Testis (tissue), 3 donors: ENCODE measurements around the gene MLXIPL. TPM values are rescaled to one million over a fixed set of nuclear protein-coding genes. Genes with fewer than 3 reads are reported as not detected.

Source experiments
- DNase-seq: peaks from one replicate; pipeline ENCODE4 v3.0.0-alpha.2; 2019
- H3K27ac ChIP-seq, 2 donors: fragments of 200-600 bp; sonication (generic); one replicate each; pipeline ENCODE4 v1.5.1; 2019
- H3K27me3 ChIP-seq: fragments of 200-600 bp; sonication (generic); one replicate; pipeline ENCODE4 v1.5.1; 2019
- H3K36me3 ChIP-seq: fragments of 200-600 bp; sonication (generic); one replicate; pipeline ENCODE4 v1.5.1; 2017; ENCODE audit warnings: low read depth; ENCODE audit errors: missing control alignments
- H3K4me1 ChIP-seq: fragments of 200-600 bp; sonication (generic); one replicate; pipeline ENCODE4 v1.5.1; 2019
- H3K4me3 ChIP-seq, 2 donors: fragments of 200-600 bp; sonication (generic); one replicate each; pipeline ENCODE4 v1.5.1; 2017 to 2019
- H3K9me3 ChIP-seq: fragments of 200-600 bp; sonication (generic); one replicate; pipeline ENCODE4 v1.5.1; 2017
- POLR2A ChIP-seq: fragments of 450-650 bp; IDR thresholded peaks from one replicate; pipeline ENCODE4 v1.6.1; 2017; ENCODE audit warnings: antibody characterized with exemption, mild to moderate bottlenecking, moderate library complexity
- WGBS, 2 donors: methylation state at CpG; one replicate each; pipeline ENCODE4 v1.1.5; 2018; 5-methylcytosine and 5-hydroxymethylcytosine counted together
- intact Hi-C: fragments of 100-400 bp; cut with DNase I; formaldehyde crosslinking; loops from one replicate; pipeline ENCODE4 v1.15.1; 2023; ENCODE audit warnings: low total_unique reads
- polyA plus RNA-seq: library from polyadenylated mRNA; stranded (reverse); fragments of 350-450 nt; fragmentation: Illumina TruSeq; extraction: RNeasy Lipid Tissue Mini Kit (QIAGEN cat#74804); gene quantifications from one replicate; pipeline ENCODE4 v1.2.3, GENCODE V29; 2014; ENCODE audit warnings: low read depth, low replicate concordance; ENCODE audit not compliant: insufficient read depth
- total RNA-seq, 2 donors: library from RNA; depleted of rRNA; stranded (reverse); fragments of >200 nt; gene quantifications; one replicate each; pipeline ENCODE4 v1.2.3, GENCODE V29; 2016
- TF ChIP-seq, protein P1 (sequence below), 3 experiments: fragments of 450-650 bp in 2 of 3; fragments of 200-600 bp in 1 of 3; sonication (generic) in 1 of 3; IDR thresholded peaks; one replicate each; pipeline ENCODE4 v1.5.1; 2016 to 2019; ENCODE audit warnings: antibody characterized with exemption in 3 of 3, mild to moderate bottlenecking in 2 of 3, moderate library complexity in 1 of 3

MLXIPL gene
- total and polyA plus RNA-seq, 3 donors from 2014 or later: 34.2 to 215 (median 160) TPM

DNA sequence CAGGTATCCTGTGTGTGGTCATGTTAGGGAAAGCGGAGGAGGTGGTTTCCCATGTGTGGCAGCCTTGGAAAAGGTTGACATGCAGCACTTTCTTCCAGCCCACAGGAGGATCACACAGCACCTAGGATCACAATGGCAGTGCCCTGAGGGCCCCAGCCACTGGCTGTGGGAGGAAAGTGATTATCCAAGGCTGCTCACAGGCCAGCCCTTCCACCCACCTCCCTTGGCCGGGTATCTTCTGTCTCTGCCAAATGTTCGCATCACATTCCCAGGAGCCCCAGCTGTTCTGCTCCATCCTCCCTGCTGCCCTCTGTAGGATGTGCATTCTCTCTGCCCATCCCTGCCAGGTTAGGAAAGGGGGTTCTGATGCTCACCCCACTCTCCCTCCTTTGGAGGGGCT, 2.5 kb upstream of the MLXIPL start:
- intact Hi-C loops: no loop called here
- peaks cover 11% of the 10 kb centered on the region for H3K4me1 ChIP-seq
- no peaks in the 10 kb centered on the region for H3K9me3 ChIP-seq
- H3K27me3 ChIP-seq: no peaks in the 10 kb centered on the region
- no peak for TF ChIP-seq POLR2A
- TF ChIP-seq, protein P1, sequence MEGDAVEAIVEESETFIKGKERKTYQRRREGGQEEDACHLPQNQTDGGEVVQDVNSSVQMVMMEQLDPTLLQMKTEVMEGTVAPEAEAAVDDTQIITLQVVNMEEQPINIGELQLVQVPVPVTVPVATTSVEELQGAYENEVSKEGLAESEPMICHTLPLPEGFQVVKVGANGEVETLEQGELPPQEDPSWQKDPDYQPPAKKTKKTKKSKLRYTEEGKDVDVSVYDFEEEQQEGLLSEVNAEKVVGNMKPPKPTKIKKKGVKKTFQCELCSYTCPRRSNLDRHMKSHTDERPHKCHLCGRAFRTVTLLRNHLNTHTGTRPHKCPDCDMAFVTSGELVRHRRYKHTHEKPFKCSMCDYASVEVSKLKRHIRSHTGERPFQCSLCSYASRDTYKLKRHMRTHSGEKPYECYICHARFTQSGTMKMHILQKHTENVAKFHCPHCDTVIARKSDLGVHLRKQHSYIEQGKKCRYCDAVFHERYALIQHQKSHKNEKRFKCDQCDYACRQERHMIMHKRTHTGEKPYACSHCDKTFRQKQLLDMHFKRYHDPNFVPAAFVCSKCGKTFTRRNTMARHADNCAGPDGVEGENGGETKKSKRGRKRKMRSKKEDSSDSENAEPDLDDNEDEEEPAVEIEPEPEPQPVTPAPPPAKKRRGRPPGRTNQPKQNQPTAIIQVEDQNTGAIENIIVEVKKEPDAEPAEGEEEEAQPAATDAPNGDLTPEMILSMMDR (IDR thresholded peaks at IDR 0.05): no peak
- H3K36me3 ChIP-seq: no peaks in the 10 kb centered on the region
- H3K27ac ChIP-seq: no peak overlapping the region
- DNase-seq: no peak
- WGBS, 2 donors: 38 to 43% methylated on average over 2 to 3 of the region's 3 CpGs
- no peak overlapping the region for H3K4me3 ChIP-seq

DNA sequence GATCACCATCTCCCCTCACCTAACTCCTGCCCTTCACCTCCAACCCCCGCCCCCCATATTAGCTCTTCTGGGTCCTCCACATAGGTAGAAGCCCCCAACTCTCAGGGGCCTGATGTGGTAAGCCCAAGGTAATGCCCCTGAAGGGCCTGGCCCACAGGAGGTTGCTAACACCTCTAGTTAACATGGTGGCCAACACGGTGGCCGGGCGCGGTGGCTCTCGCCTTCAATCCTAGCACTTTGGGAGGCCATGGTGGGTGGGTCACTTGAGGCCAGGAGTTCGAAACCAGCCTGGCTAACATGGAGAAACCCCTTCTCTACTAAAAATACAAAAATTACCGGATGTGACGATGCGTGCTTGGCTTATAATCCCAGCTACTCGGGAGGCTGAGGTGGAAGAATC, 954 bp upstream of the MLXIPL start:
- 90 to 93% methylated on average over 10 to 11 of the region's 11 CpGs for WGBS, 2 donors

DNA sequence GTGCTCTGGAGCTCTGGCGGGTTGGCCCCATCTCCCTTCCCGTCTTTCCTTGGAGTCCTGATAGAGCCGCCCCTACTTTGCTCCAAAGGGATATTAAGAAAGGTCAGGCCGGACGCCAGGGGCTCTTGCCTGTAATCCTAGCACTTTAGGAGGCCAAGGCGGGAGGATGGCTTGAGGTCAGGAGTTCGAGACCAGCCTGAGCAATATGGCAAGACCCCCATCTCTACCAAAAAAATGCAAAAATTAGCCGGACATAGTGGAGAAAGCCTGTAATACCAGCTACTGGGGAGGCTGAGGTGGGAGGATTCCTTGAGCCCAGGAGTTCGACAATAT, 313 bp upstream of the MLXIPL start:
- no peak for DNase-seq
- Histone ChIP-seq H3K36me3 (no peaks in the 10 kb centered on the region), H3K4me1 (peaks cover 15% of the 10 kb centered on the region), H3K4me3 (peak overlapping the region; percentile 59 to 75), H3K27ac (no peak overlapping the region), H3K27me3 (no peaks in the 10 kb centered on the region), H3K9me3 (no peaks in the 10 kb centered on the region)
- WGBS, 2 donors: 47 to 75% methylated on average over 3 to 9 of the region's 9 CpGs
- TF ChIP-seq, protein P1 (IDR thresholded peaks at IDR 0.05): no peak
- no peak for TF ChIP-seq POLR2A
- intact Hi-C loops: no loop called here

More for the DNA sequence above, 954 bp upstream of the MLXIPL start:
- intact Hi-C loops: no loop called here
- no peak for TF ChIP-seq POLR2A
- TF ChIP-seq, protein P1 (IDR thresholded peaks at IDR 0.05): no peak
- Histone ChIP-seq H3K4me1 (peaks cover 15% of the 10 kb centered on the region), H3K36me3 (no peaks in the 10 kb centered on the region), H3K27me3 (no peaks in the 10 kb centered on the region), H3K4me3 (no peak overlapping the region), H3K27ac (no peak overlapping the region), H3K9me3 (no peaks in the 10 kb centered on the region)
- no peak for DNase-seq

DNA sequence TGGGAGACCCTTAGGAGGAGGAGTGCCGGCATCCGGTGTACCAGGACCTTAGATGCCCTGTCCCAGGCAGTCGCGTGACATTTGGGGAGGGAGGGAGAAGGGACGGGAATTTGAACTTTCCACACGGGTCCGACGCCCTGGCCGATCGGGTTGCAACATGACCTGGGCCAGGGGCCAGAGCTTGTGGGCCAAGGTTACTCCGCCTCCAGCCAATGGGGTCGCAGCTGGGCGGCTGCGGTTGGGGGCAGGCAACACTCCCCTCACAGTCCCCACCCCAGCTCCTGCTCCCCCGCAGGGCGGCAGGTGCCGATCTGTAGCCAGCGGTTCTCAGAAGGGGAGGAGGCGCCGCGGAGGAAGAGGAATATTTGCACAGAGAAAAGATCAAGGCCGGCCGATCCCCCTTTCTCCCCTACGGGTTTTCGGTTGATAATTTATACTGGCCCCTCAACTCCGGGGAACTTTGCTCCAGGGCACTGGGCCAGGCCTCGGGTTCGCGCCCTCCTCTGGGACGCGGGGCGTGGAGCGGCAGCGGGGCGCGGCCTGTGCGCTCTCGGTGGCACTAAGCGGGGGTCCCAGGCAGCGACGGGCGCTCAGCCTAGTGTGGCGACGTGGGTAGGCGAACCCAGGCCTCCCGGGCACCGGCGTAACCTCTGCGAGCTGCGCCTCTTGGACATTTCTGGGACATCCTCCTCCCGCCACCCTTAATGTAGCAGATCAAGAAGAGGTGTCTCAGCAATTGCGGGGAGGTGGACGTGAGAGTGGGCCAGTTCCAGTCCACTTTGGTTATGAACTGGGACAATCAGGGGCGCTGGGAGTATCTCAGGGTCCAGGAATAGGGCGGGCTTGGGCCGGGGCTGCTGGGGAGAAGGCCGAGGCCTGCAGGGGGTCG, 1.2 kb downstream of the MLXIPL start:
- no peaks in the 10 kb centered on the region for H3K9me3 ChIP-seq
- H3K36me3 ChIP-seq: no peaks in the 10 kb centered on the region
- no peaks in the 10 kb centered on the region for H3K27me3 ChIP-seq
- H3K4me1 ChIP-seq: peaks cover 15% of the 10 kb centered on the region
- H3K27ac ChIP-seq: peak overlapping the region in 1 of 2 donors; percentile 46
- 3% methylated on average over 25 to 58 of the region's 58 CpGs for WGBS, 2 donors
- DNase-seq: peak; percentile 61
- H3K4me3 ChIP-seq: peak overlapping the region; percentile 59 to 75
- intact Hi-C loops: no loop called here
- no peak for TF ChIP-seq POLR2A
- TF ChIP-seq, protein P1 (IDR thresholded peaks at IDR 0.05): no peak

DNA sequence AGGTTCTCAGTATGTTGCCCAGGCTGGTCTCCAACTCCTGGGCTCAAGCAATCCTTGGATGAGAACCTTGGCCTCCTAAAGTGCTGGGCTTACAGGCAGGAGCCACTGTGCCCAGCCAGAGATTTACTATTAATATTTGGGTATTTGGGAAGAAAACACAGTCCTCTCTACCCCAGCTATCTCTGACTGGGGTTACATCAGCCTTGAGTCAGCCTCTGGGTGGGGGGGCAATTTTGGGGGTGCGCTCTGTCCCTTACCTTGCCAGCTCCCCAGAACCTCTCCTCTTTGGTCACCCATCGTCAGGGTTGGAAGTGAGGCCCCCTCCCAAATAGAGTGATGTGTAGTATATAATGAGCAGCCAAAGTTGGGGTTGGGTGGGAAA, 1.8 kb downstream of the MLXIPL start:
- H3K27me3 ChIP-seq: no peaks in the 10 kb centered on the region
- intact Hi-C loops: no loop called here
- WGBS, 2 donors: 37% methylated on average over 2 of the region's 2 CpGs; no CpG with 5 or more reads in 1 of the 2 donors
- H3K4me3 ChIP-seq: peak overlapping the region in 1 of 2 donors; percentile 75
- TF ChIP-seq, protein P1 (IDR thresholded peaks at IDR 0.05): no peak
- TF ChIP-seq POLR2A: no peak
- no peaks in the 10 kb centered on the region for H3K9me3 ChIP-seq
- no peak overlapping the region for H3K27ac ChIP-seq
- DNase-seq: no peak
- peaks cover 15% of the 10 kb centered on the region for H3K4me1 ChIP-seq
- H3K36me3 ChIP-seq: no peaks in the 10 kb centered on the region
